GM23338 (cell line): Measurements from ENCODE around the gene GBX1. TPM values are rescaled to one million over a fixed set of nuclear protein-coding genes. Genes with fewer than 3 reads are reported as not detected.

Source experiments
- ATAC-seq: fragments of 200-7000 bp; cut with Tn5 transposase; 3 replicates; pipeline ENCODE4 v1.9.1; 2020
- DNase-seq: peaks from one replicate; pipeline ENCODE4 v3.0.0-alpha.2; 2015; ENCODE audit warnings: low spot score
- H2AFZ ChIP-seq: fragments of 200-600 bp; sonication (generic); 2 replicates; pipeline ENCODE4 v1.8.0; 2016; ENCODE audit warnings: antibody characterized with exemption, mild to moderate bottlenecking, moderate library complexity
- H3F3A ChIP-seq: fragments of 200-600 bp; sonication (generic); replicated peaks from 2 replicates; pipeline ENCODE4 v1.8.0; 2017; ENCODE audit warnings: antibody characterized with exemption, mixed run types, low read depth
- H3K27ac ChIP-seq: fragments of 200-600 bp; sonication (generic); 2 replicates; pipeline ENCODE4 v1.6.1; 2016; ENCODE audit warnings: low read depth
- H3K27me3 ChIP-seq: fragments of 200-600 bp; sonication (generic); 2 replicates; pipeline ENCODE4 v1.8.0; 2016; ENCODE audit warnings: mild to moderate bottlenecking, mixed run types, moderate library complexity; ENCODE audit not compliant: insufficient read depth
- H3K36me3 ChIP-seq: fragments of 200-600 bp; sonication (generic); 2 replicates; pipeline ENCODE4 v1.8.0; 2016; ENCODE audit warnings: mild to moderate bottlenecking; ENCODE audit not compliant: insufficient read depth
- H3K4me1 ChIP-seq: fragments of 200-600 bp; sonication (generic); 2 replicates; pipeline ENCODE4 v1.8.0; 2016; ENCODE audit warnings: mild to moderate bottlenecking, moderate library complexity; ENCODE audit not compliant: insufficient read depth
- H3K4me2 ChIP-seq: fragments of 200-600 bp; sonication (generic); 2 replicates; pipeline ENCODE4 v1.7.1; 2017; ENCODE audit warnings: mixed run types
- H3K4me3 ChIP-seq: fragments of 200-600 bp; sonication (generic); 2 replicates; pipeline ENCODE4 v1.6.1; 2016; ENCODE audit warnings: mixed run types
- H3K79me2 ChIP-seq: fragments of 200-600 bp; sonication (generic); replicated peaks from 2 replicates; pipeline ENCODE4 v1.8.0; 2017; ENCODE audit warnings: mild to moderate bottlenecking; ENCODE audit not compliant: insufficient read depth
- H3K9me2 ChIP-seq: fragments of 200-600 bp; sonication (generic); 2 replicates; pipeline ENCODE4 v1.8.0; 2017; ENCODE audit not compliant: insufficient read depth
- H4K20me1 ChIP-seq: fragments of 200-600 bp; sonication (generic); replicated peaks from 2 replicates; pipeline ENCODE4 v1.8.0; 2017; ENCODE audit warnings: mild to moderate bottlenecking; ENCODE audit not compliant: insufficient read depth
- H3K27ac Mint-ChIP-seq: 2 replicates; pipeline ENCODE4 v1.8.0; 2020; ENCODE audit warnings: inconsistent platforms, mild to moderate bottlenecking, moderate library complexity, mixed read lengths
- H3K27me3 Mint-ChIP-seq: 3 replicates; pipeline ENCODE4 v1.8.0; 2022; ENCODE audit warnings: low read depth, mild to moderate bottlenecking, moderate library complexity, mixed read lengths, inconsistent platforms; ENCODE audit not compliant: insufficient read depth, poor library complexity
- H3K36me3 Mint-ChIP-seq: 3 replicates; pipeline ENCODE4 v1.8.0; 2021; ENCODE audit warnings: low read depth, mild to moderate bottlenecking, inconsistent platforms, moderate library complexity, mixed read lengths
- H3K4me1 Mint-ChIP-seq: 3 replicates; pipeline ENCODE4 v1.8.0; 2020; ENCODE audit warnings: mild to moderate bottlenecking, inconsistent platforms, mixed read lengths
- H3K4me3 Mint-ChIP-seq: 3 replicates; pipeline ENCODE4 v1.8.0; 2021; ENCODE audit warnings: moderate library complexity, mild to moderate bottlenecking, inconsistent platforms, mixed read lengths
- H3K9me3 Mint-ChIP-seq: 3 replicates; pipeline ENCODE4 v1.8.0; 2020; ENCODE audit warnings: moderate library complexity, mild to moderate bottlenecking, inconsistent platforms, mixed read lengths
- CREB1 ChIP-seq: fragments of 250-450 bp; sonication (Bioruptor Pico); IDR thresholded peaks from 2 replicates; pipeline ENCODE4 v1.5.0; 2020; ENCODE audit warnings: low read depth, mild to moderate bottlenecking, moderate library complexity
- CTCF ChIP-seq, 2 experiments: fragments of 200-600 bp in 1 of 2; sonication (generic) in 1 of 2; conservative IDR thresholded peaks; 2 replicates each; pipeline versions ENCODE4 v1.5.1 to v1.6.1; 2016 to 2017; ENCODE audit warnings: antibody characterized with exemption in 2 of 2, low read depth in 2 of 2, mild to moderate bottlenecking in 2 of 2, moderate library complexity in 1 of 2
- ETS1 ChIP-seq: IDR thresholded peaks from 2 replicates; pipeline ENCODE4 v1.6.1; 2016; ENCODE audit warnings: antibody characterized with exemption
- EZH2 ChIP-seq: fragments of 200-600 bp; sonication (generic); IDR thresholded peaks from one replicate; pipeline ENCODE4 v1.8.0; 2017; ENCODE audit warnings: antibody characterized with exemption, mild to moderate bottlenecking, low read depth; ENCODE audit not compliant: unreplicated experiment
- EZH2phosphoT487 ChIP-seq: fragments of 200-600 bp; sonication (generic); IDR thresholded peaks from one replicate; pipeline ENCODE4 v1.8.1; 2018; ENCODE audit warnings: antibody characterized with exemption; ENCODE audit not compliant: unreplicated experiment
- JUNB ChIP-seq: IDR thresholded peaks from one replicate; pipeline ENCODE4 v1.6.1; 2016; ENCODE audit warnings: antibody characterized with exemption; ENCODE audit not compliant: unreplicated experiment
- NANOG ChIP-seq: IDR thresholded peaks from 2 replicates; pipeline ENCODE4 v1.6.1; 2016; ENCODE audit warnings: antibody characterized with exemption, borderline replicate concordance
- POLR2AphosphoS5 ChIP-seq: IDR thresholded peaks from 2 replicates; pipeline ENCODE4 v1.6.1; 2016; ENCODE audit warnings: antibody characterized with exemption, low read depth
- REST ChIP-seq: IDR thresholded peaks from one replicate; pipeline ENCODE4 v1.6.1; 2018; ENCODE audit warnings: antibody characterized with exemption; ENCODE audit not compliant: unreplicated experiment
- STAT1 ChIP-seq: IDR thresholded peaks from one replicate; pipeline ENCODE4 v1.6.1; 2016; ENCODE audit warnings: antibody characterized with exemption; ENCODE audit not compliant: unreplicated experiment
- ZNF114 ChIP-seq: fragments of 250-450 bp; sonication (Bioruptor Pico); IDR thresholded peaks from 2 replicates; pipeline ENCODE4 v1.5.0; 2020; ENCODE audit warnings: mild to moderate bottlenecking, moderate library complexity
- ZNF331 ChIP-seq: fragments of 250-450 bp; sonication (Bioruptor Pico); IDR thresholded peaks from 2 replicates; pipeline ENCODE4 v1.5.0; 2020; ENCODE audit warnings: low read depth, mild to moderate bottlenecking, moderate library complexity
- ZNF462 ChIP-seq: fragments of 250-450 bp; sonication (Bioruptor Pico); IDR thresholded peaks from 2 replicates; pipeline ENCODE4 v1.5.0; 2020; ENCODE audit warnings: mild to moderate bottlenecking, moderate library complexity
- polyA plus RNA-seq: library from polyadenylated mRNA; unstranded; fragments of >200 nt; fragmentation: Nextera tagmentation; extraction: Ambion mirVana; gene quantifications from 2 replicates; pipeline ENCODE4 v1.2.1, GENCODE V29; 2016
- total RNA-seq: library from RNA; depleted of rRNA; stranded (reverse); fragments of >200 nt; shearing (Covaris generic); gene quantifications from 2 replicates; pipeline ENCODE4 v1.2.3, GENCODE V29; 2014

The GBX1 gene
- total and polyA plus RNA-seq, 2 experiments from 2014 or later = 0.24 TPM; not detected in 1

GRCh38 chr7:151130741-151131157, 36.7 kb downstream of the GBX1 start:
- peaks cover 24% of the 10 kb centered on the region for H3K36me3 Mint-ChIP-seq
- peaks cover 10% of the 10 kb centered on the region for H3K27me3 ChIP-seq
- no peak overlapping the region for H3K27ac Mint-ChIP-seq
- H3K4me1 ChIP-seq = peaks cover 5% of the 10 kb centered on the region
- H3F3A ChIP-seq = 0 out of 2 replicates have a peak, but pooled peaks cover 5% of the 10 kb centered on the region
- no peak overlapping the region for H3K27ac ChIP-seq
- no peaks in the 10 kb centered on the region for H3K36me3 ChIP-seq
- no peak overlapping the region for H3K4me3 ChIP-seq
- H3K4me1 Mint-ChIP-seq = peaks cover 10% of the 10 kb centered on the region
- no peaks in the 10 kb centered on the region for H3K79me2 ChIP-seq
- no peaks in the 10 kb centered on the region for H3K9me2 ChIP-seq
- DNase-seq (no peak), ATAC-seq (no peak)
- H3K9me3 Mint-ChIP-seq = no peaks in the 10 kb centered on the region
- no peak for TF ChIP-seq ETS1
- TF ChIP-seq ZNF462 (CRISPR knock-in tag) = no peak
- no peak for TF ChIP-seq EZH2phosphoT487
- TF ChIP-seq STAT1 = no peak
- no peak for TF ChIP-seq NANOG
- TF ChIP-seq ZNF331 (CRISPR knock-in tag) = no peak
- TF ChIP-seq ZNF114 (CRISPR knock-in tag) = no peak
- TF ChIP-seq POLR2AphosphoS5 = no peak
- no peak for TF ChIP-seq CTCF (conservative IDR thresholded peaks at IDR 0.05; ENCODE audit: low read depth in 2 of 2)
- no peak for TF ChIP-seq CREB1 (CRISPR knock-in tag)
- TF ChIP-seq JUNB = no peak
- TF ChIP-seq EZH2 = no peak
- TF ChIP-seq REST = no peak
- peaks cover 11% of the 10 kb centered on the region for H4K20me1 ChIP-seq
- H3K4me3 Mint-ChIP-seq = no peak overlapping the region
- H2AFZ ChIP-seq = no peak overlapping the region
- H3K27me3 Mint-ChIP-seq = peaks cover 27% of the 10 kb centered on the region
- no peak overlapping the region for H3K4me2 ChIP-seq
